IMR-90 (cell line): ENCODE measurements around the gene ALOX12B. TPM values are rescaled to one million over a fixed set of nuclear protein-coding genes. Genes with fewer than 3 reads are reported as not detected.

Experiments used
- ATAC-seq: fragments of 200-7000 bp; cut with Tn5 transposase; 2 replicates; pipeline ENCODE4 v1.9.1; 2020; ENCODE audit warnings: low read depth, mild to moderate bottlenecking, moderate library complexity
- BruUV-seq: library from RNA; stranded (reverse); fragments of 400-500 nt; replicated peaks from 2 replicates; lab custom pipeline; 2021; lab: Mats Ljungman, UMichigan
- CTCF ChIA-PET: fragments of 300-600 bp; formaldehyde crosslinking; extraction: SDS; loops from one replicate; lab custom pipeline; 2021; ENCODE audit warnings: antibody characterized with exemption; lab: Yijun Ruan, JAX
- POLR2A ChIA-PET: fragments of 300-600 bp; sonication (Branson Sonifier 250); formaldehyde crosslinking; loops from one replicate; lab custom pipeline; 2022; ENCODE audit warnings: antibody characterized with exemption; ENCODE audit not compliant: unreplicated experiment; lab: Charles Lee
- DNase-seq: peaks from one replicate; pipeline ENCODE4 v3.0.0; 2013
- H2AFZ ChIP-seq: replicated peaks from 2 replicates; pipeline ENCODE3; 2013; ENCODE audit warnings: low read length, mild to moderate bottlenecking; ENCODE audit not compliant: poor library complexity
- H2AK5ac ChIP-seq: 2 replicates; pipeline ENCODE4 v1.6.1; 2013; ENCODE audit warnings: low read depth, low read length, inconsistent platforms
- H2AK9ac ChIP-seq: replicated peaks from 2 replicates; pipeline ENCODE3; 2013; ENCODE audit warnings: mild to moderate bottlenecking, low read depth, low read length, moderate library complexity; ENCODE audit not compliant: poor library complexity
- H2BK120ac ChIP-seq: 2 replicates; pipeline ENCODE4 v1.6.1; 2013; ENCODE audit warnings: low read depth, low read length, inconsistent platforms
- H2BK15ac ChIP-seq: 3 replicates; pipeline ENCODE4 v1.6.1; 2013; ENCODE audit warnings: low read depth, low read length, inconsistent platforms
- H2BK20ac ChIP-seq: 2 replicates; pipeline ENCODE4 v1.6.1; 2013; ENCODE audit warnings: low read depth, mild to moderate bottlenecking, inconsistent platforms, low read length, moderate library complexity
- H2BK5ac ChIP-seq: 2 replicates; pipeline ENCODE4 v1.6.1; 2013; ENCODE audit warnings: mild to moderate bottlenecking, low read depth, low read length, inconsistent platforms; ENCODE audit not compliant: poor library complexity, severe bottlenecking
- H3K14ac ChIP-seq: replicated peaks from 2 replicates; pipeline ENCODE4 v1.6.1; 2013; ENCODE audit warnings: low read depth, low read length, inconsistent platforms
- H3K18ac ChIP-seq: 2 replicates; pipeline ENCODE4 v1.6.1; 2013; ENCODE audit warnings: low read depth, low read length, control low read depth
- H3K23ac ChIP-seq: 2 replicates; pipeline ENCODE4 v1.6.1; 2013; ENCODE audit warnings: low read depth, low read length, inconsistent platforms
- H3K27ac ChIP-seq: 2 replicates; pipeline ENCODE4 v1.5.1; 2013; ENCODE audit warnings: mild to moderate bottlenecking, control low read depth, low read length; ENCODE audit not compliant: insufficient read depth
- H3K27me3 ChIP-seq: 2 replicates; pipeline ENCODE4 v1.6.1; 2013; ENCODE audit warnings: low read length; ENCODE audit not compliant: control insufficient read depth, insufficient read depth
- H3K36me3 ChIP-seq: 2 replicates; pipeline ENCODE4 v1.6.1; 2013; ENCODE audit warnings: low read length, mixed read lengths; ENCODE audit not compliant: control insufficient read depth, insufficient read depth
- H3K4ac ChIP-seq: 2 replicates; pipeline ENCODE4 v1.6.1; 2013; ENCODE audit warnings: low read depth, low read length, inconsistent platforms
- H3K4me1 ChIP-seq: 2 replicates; pipeline ENCODE4 v1.6.1; 2013; ENCODE audit warnings: low read length, mixed read lengths; ENCODE audit not compliant: control insufficient read depth, insufficient read depth
- H3K4me2 ChIP-seq: 2 replicates; pipeline ENCODE4 v1.6.1; 2013; ENCODE audit warnings: low read depth, mild to moderate bottlenecking, control low read depth, low read length, moderate library complexity
- H3K4me3 ChIP-seq: 2 replicates; pipeline ENCODE4 v1.5.1; 2013; ENCODE audit warnings: low read depth, mild to moderate bottlenecking, control low read depth, low read length, moderate library complexity; ENCODE audit not compliant: insufficient read depth
- H3K56ac ChIP-seq: 2 replicates; pipeline ENCODE4 v1.6.1; 2013; ENCODE audit warnings: low read length, inconsistent platforms; ENCODE audit not compliant: insufficient read depth; ENCODE audit errors: extremely low read depth
- H3K79me1 ChIP-seq, 2 experiments: 2 replicates each; pipeline ENCODE4 v1.6.1; 2013; ENCODE audit warnings: low read length in 2 of 2, inconsistent platforms in 1 of 2, low read depth in 1 of 2
- H3K9ac ChIP-seq: 2 replicates; pipeline ENCODE4 v1.6.1; 2013; ENCODE audit warnings: low read depth, low read length, control low read depth
- H3K9me1 ChIP-seq: 2 replicates; pipeline ENCODE4 v1.6.1; 2013; ENCODE audit warnings: low read length, inconsistent platforms; ENCODE audit not compliant: insufficient read depth
- H3K9me3 ChIP-seq: 2 replicates; pipeline ENCODE4 v1.6.1; 2013; ENCODE audit warnings: low read length; ENCODE audit not compliant: control insufficient read depth, insufficient read depth
- H4K20me1 ChIP-seq: 2 replicates; pipeline ENCODE4 v1.6.1; 2013; ENCODE audit warnings: low read length, inconsistent platforms; ENCODE audit not compliant: insufficient read depth
- H4K5ac ChIP-seq: 2 replicates; pipeline ENCODE4 v1.6.1; 2013; ENCODE audit warnings: mild to moderate bottlenecking, low read depth, low read length, control low read depth
- H4K8ac ChIP-seq, 2 experiments: 2 replicates each; pipeline ENCODE4 v1.6.1; 2013; ENCODE audit warnings: low read depth in 2 of 2, low read length in 2 of 2, control low read depth in 1 of 2, inconsistent platforms in 1 of 2
- H4K91ac ChIP-seq: 2 replicates; pipeline ENCODE4 v1.6.1; 2013; ENCODE audit warnings: low read depth, low read length, inconsistent platforms; ENCODE audit not compliant: insufficient read depth
- BHLHE40 ChIP-seq: fragments of 150-350 bp; IDR thresholded peaks from 2 replicates; pipeline ENCODE4 v1.6.1; 2016; ENCODE audit warnings: mild to moderate bottlenecking, low read depth, low read length
- CEBPB ChIP-seq: IDR thresholded peaks from 2 replicates; pipeline ENCODE4 v1.6.1; 2012; ENCODE audit warnings: low read depth, low read length, improper control_type of control experiment
- CHD1 ChIP-seq: IDR thresholded peaks from 2 replicates; pipeline ENCODE4 v1.6.1; 2012; ENCODE audit warnings: low read depth, low read length, improper control_type of control experiment
- FOS ChIP-seq: fragments of 150-350 bp; IDR thresholded peaks from 2 replicates; pipeline ENCODE4 v1.6.1; 2016; ENCODE audit warnings: low read depth, low read length
- MAFK ChIP-seq: IDR thresholded peaks from 2 replicates; pipeline ENCODE4 v1.6.1; 2012; ENCODE audit warnings: low read depth, low read length, improper control_type of control experiment
- MAZ ChIP-seq: IDR thresholded peaks from 2 replicates; pipeline ENCODE4 v1.6.1; 2012; ENCODE audit warnings: low read depth, mild to moderate bottlenecking, low read length, improper control_type of control experiment, moderate library complexity, borderline replicate concordance
- MXI1 ChIP-seq: IDR thresholded peaks from 2 replicates; pipeline ENCODE4 v1.6.1; 2012; ENCODE audit warnings: low read depth, mild to moderate bottlenecking, low read length, moderate library complexity, borderline replicate concordance
- NFE2L2 ChIP-seq: fragments of 150-350 bp; IDR thresholded peaks from 2 replicates; pipeline ENCODE4 v1.6.1; 2016; ENCODE audit warnings: low read depth, mild to moderate bottlenecking, low read length
- POLR2A ChIP-seq: IDR thresholded peaks from 2 replicates; pipeline ENCODE4 v1.6.1; 2012; ENCODE audit warnings: mild to moderate bottlenecking, low read depth, low read length
- RCOR1 ChIP-seq: IDR thresholded peaks from 2 replicates; pipeline ENCODE4 v1.6.1; 2012; ENCODE audit warnings: mild to moderate bottlenecking, low read length, improper control_type of control experiment; ENCODE audit not compliant: insufficient replicate concordance
- RFX5 ChIP-seq: IDR thresholded peaks from 2 replicates; pipeline ENCODE4 v1.8.0; 2012; ENCODE audit warnings: low read depth, mild to moderate bottlenecking, low read length, moderate library complexity
- SMC3 ChIP-seq: fragments of 150-350 bp; IDR thresholded peaks from 2 replicates; pipeline ENCODE4 v1.6.1; 2016; ENCODE audit warnings: low read depth, mild to moderate bottlenecking, antibody characterized with exemption, low read length, moderate library complexity
- WGBS, 2 experiments: methylation state at CpG; one replicate each; pipeline versions ENCODE4 v1.1.5 to v1.1.7; 2013; ENCODE audit warnings: missing lambda C conversion rate in 2 of 2; ENCODE audit not compliant: insufficient read length in 1 of 2; ENCODE audit errors: extremely low coverage in 2 of 2; 5-methylcytosine and 5-hydroxymethylcytosine counted together
- dilution Hi-C: fragments of 300-500 bp; cut with HindIII; formaldehyde crosslinking; loops from one replicate; pipeline ENCODE4 v1.14.3; 2018; ENCODE audit warnings: low sequenced_read_pairs; ENCODE audit not compliant: unreplicated experiment
- in situ Hi-C: fragments of 300-500 bp; cut with MboI; formaldehyde crosslinking; loops from 3 replicates; pipeline ENCODE4 v1.14.3; 2019; ENCODE audit warnings: low sequenced_read_pairs, inconsistent platforms, mixed read lengths
- intact Hi-C: fragments of 100-400 bp; cut with micrococcal nuclease; formaldehyde crosslinking; loops from 2 replicates; pipeline ENCODE4 v1.10.0; 2022
- polyA plus RNA-seq, 3 experiments: library from polyadenylated mRNA; depleted of rRNA; stranded (reverse); fragments of >200 nt; gene quantifications; 2 replicates each; pipeline ENCODE4 v1.2.3, GENCODE V29; 2012; ENCODE audit warnings: low replicate concordance in 1 of 3
- total RNA-seq: library from RNA; depleted of rRNA; stranded (reverse); fragments of >200 nt; gene quantifications from 2 replicates; pipeline ENCODE4 v1.2.3, GENCODE V29; 2012
- TF ChIP-seq, protein P1 (sequence below): conservative IDR thresholded peaks from 2 replicates; pipeline ENCODE4 v1.5.1; 2012; ENCODE audit warnings: mild to moderate bottlenecking, low read depth, low read length, improper control_type of control experiment
- TF ChIP-seq, protein P2 (sequence below): fragments of 150-350 bp; IDR thresholded peaks from 2 replicates; pipeline ENCODE4 v1.6.1; 2016; ENCODE audit warnings: low read depth, mild to moderate bottlenecking, low read length, moderate library complexity, borderline replicate concordance

The ALOX12B gene
- total and polyA plus RNA-seq, 2 of the 4 experiments (the other 2 are of a cell fraction): not detected

DNA sequence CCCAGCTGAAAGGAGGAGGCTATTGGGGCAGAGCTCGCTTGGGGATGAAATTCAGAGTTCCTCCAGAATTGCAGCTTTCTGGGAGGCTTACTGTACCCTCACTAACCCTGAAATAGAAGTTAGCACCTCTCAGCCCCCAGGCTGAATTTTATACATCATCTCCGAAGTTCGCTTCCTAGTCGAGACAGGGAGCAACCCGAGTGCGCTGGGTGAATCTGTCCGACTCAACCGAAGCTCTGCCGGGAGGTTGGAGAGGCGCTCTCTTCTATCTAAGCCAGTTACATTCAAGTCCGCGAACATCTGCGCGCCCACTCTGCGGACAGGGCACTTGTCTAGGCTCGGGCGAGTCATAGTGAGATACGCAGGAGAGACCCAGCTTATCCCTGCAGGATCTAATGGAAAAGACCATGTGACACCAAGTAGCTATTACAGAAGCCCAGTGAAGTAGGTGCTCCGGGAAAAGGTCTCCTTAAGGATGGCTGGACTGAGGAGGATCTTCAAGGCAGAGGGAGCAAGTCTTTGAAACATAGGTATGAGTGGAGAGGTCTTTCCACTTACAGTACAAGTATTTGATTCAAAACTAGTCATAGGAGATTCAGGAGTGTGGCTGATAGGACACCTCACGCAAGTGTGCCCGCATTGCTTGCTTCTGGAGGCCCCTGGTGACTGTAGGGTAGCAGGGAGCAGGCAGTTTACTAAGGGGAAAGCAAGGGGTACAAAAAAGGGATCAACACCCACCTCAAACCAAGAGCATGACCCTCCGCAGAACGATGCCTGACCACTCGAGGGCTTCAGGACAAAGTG is 37.0 kb upstream of the ALOX12B start:
- Histone ChIP-seq H3K9me3 (no peaks in the 10 kb centered on the region), H3K18ac (no peak overlapping the region), H4K5ac (no peak overlapping the region), H3K27me3 (no peaks in the 10 kb centered on the region), H2BK20ac (no peak overlapping the region), H2AFZ (peak overlapping the region; percentile 88), H3K4me3 (peak overlapping the region; percentile 73), H3K36me3 (no peaks in the 10 kb centered on the region), H3K9me1 (peaks cover 7% of the 10 kb centered on the region; the same call in 1 of the 2 replicates), H3K4me1 (peaks cover 8% of the 10 kb centered on the region), H3K79me1 (no peaks in the 10 kb centered on the region; a peak in 1 of 4 replicates), H2BK15ac (0 out of 3 replicates have a peak overlapping the region, but pooled peaks have one; percentile 7), H3K56ac (no peak overlapping the region), H2AK5ac (peak overlapping the region; percentile 30), H3K27ac (no peak overlapping the region), H3K9ac (peak overlapping the region; percentile 10; the same call in 1 of the 2 replicates), H3K4me2 (peak overlapping the region; percentile 86), H3K4ac (no peak overlapping the region), H4K20me1 (peaks cover 15% of the 10 kb centered on the region), H2AK9ac (peak overlapping the region; percentile 68), H3K23ac (peak overlapping the region; percentile 70), H2BK120ac (no peak overlapping the region), H2BK5ac (no peak overlapping the region), H4K91ac (no peak overlapping the region; the same call in 1 of the 2 replicates), H3K14ac (peak overlapping the region; percentile 51), H4K8ac (no peak overlapping the region; a peak in 2 of 4 replicates)
- in situ Hi-C loops: loop anchor here (5.0 kb wide), 1 partner anchor 98 kb away; no protein-coding TSS in a partner anchor
- DNase-seq (peak; percentile 36), ATAC-seq (no peak)
- 0% methylated on average over 9 of the region's 24 CpGs; no CpG with 5 or more reads in 1 of the 2 experiments for WGBS, 2 experiments
- ChIA-PET POLR2A (no interaction called here), CTCF (interaction anchor here (0.6 to 1.2 kb wide), 2 partner anchors 15 to 97 kb away, joined by 3 read pairs; no protein-coding TSS in a partner anchor)
- no TSS peak for BruUV-seq
- intact Hi-C loops: loop anchor here (1.0 to 2.0 kb wide), 4 partner anchors 14 to 98 kb away; no protein-coding TSS in a partner anchor
- dilution Hi-C loops: loop anchor here (25.0 kb wide), 1 partner anchor 113 kb away; the partner anchor contains the start of genes CTC1 and PFAS
- TF ChIP-seq, protein P1, sequence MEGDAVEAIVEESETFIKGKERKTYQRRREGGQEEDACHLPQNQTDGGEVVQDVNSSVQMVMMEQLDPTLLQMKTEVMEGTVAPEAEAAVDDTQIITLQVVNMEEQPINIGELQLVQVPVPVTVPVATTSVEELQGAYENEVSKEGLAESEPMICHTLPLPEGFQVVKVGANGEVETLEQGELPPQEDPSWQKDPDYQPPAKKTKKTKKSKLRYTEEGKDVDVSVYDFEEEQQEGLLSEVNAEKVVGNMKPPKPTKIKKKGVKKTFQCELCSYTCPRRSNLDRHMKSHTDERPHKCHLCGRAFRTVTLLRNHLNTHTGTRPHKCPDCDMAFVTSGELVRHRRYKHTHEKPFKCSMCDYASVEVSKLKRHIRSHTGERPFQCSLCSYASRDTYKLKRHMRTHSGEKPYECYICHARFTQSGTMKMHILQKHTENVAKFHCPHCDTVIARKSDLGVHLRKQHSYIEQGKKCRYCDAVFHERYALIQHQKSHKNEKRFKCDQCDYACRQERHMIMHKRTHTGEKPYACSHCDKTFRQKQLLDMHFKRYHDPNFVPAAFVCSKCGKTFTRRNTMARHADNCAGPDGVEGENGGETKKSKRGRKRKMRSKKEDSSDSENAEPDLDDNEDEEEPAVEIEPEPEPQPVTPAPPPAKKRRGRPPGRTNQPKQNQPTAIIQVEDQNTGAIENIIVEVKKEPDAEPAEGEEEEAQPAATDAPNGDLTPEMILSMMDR: no peak
- TF ChIP-seq MXI1 (no peak), CHD1 (no peak), RCOR1 (no peak), RFX5 (no peak), MAFK (no peak), NFE2L2 (no peak), SMC3 (no peak), BHLHE40 (no peak), CEBPB (no peak), FOS (no peak), POLR2A (no peak), MAZ (no peak; the same call in 1 of the 2 replicates)
- TF ChIP-seq, protein P2, sequence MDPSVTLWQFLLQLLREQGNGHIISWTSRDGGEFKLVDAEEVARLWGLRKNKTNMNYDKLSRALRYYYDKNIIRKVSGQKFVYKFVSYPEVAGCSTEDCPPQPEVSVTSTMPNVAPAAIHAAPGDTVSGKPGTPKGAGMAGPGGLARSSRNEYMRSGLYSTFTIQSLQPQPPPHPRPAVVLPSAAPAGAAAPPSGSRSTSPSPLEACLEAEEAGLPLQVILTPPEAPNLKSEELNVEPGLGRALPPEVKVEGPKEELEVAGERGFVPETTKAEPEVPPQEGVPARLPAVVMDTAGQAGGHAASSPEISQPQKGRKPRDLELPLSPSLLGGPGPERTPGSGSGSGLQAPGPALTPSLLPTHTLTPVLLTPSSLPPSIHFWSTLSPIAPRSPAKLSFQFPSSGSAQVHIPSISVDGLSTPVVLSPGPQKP: no peak
